Glutamatergic neuron (in vitro differentiated cells): ENCODE results near the gene GLS2. TPM values are rescaled to one million over a fixed set of nuclear protein-coding genes. Genes with fewer than 3 reads are reported as not detected.
"Not testable (repeated sequence)": the region's sequence is repeated elsewhere in the genome, so short reads cannot be mapped to it uniquely, and the experiment has no call there.

Source experiments
- DNase-seq: peaks from one replicate; pipeline ENCODE4 v3.0.0; 2022
- H3K27ac Mint-ChIP-seq: one replicate; pipeline ENCODE4 v1.8.0; 2020; ENCODE audit warnings: mild to moderate bottlenecking, mixed read lengths, inconsistent platforms; ENCODE audit not compliant: unreplicated experiment
- H3K27me3 Mint-ChIP-seq: one replicate; pipeline ENCODE4 v1.8.0; 2020; ENCODE audit warnings: mild to moderate bottlenecking, moderate library complexity, mixed read lengths, inconsistent platforms; ENCODE audit not compliant: unreplicated experiment
- H3K36me3 Mint-ChIP-seq: one replicate; pipeline ENCODE4 v1.8.0; 2020; ENCODE audit warnings: mild to moderate bottlenecking, mixed read lengths, inconsistent platforms; ENCODE audit not compliant: unreplicated experiment
- H3K4me1 Mint-ChIP-seq: one replicate; pipeline ENCODE4 v1.8.0; 2020; ENCODE audit warnings: mild to moderate bottlenecking, low read depth, mixed read lengths, inconsistent platforms; ENCODE audit not compliant: unreplicated experiment
- H3K4me3 Mint-ChIP-seq: one replicate; pipeline ENCODE4 v1.8.0; 2020; ENCODE audit warnings: mild to moderate bottlenecking, mixed read lengths, inconsistent platforms; ENCODE audit not compliant: unreplicated experiment
- H3K9me3 Mint-ChIP-seq: one replicate; pipeline ENCODE4 v1.8.0; 2020; ENCODE audit warnings: mild to moderate bottlenecking, moderate library complexity, mixed read lengths, inconsistent platforms; ENCODE audit not compliant: unreplicated experiment
- total RNA-seq: library from RNA; stranded (reverse); fragmentation: NEBNext Ultra II Directional; extraction: Animal tissue kit (Norgen Biotek cat#: 25700); gene quantifications from one replicate; pipeline ENCODE4 v1.2.1, GENCODE V29; 2021; ENCODE audit not compliant: unreplicated experiment
- TF ChIP-seq, protein P1 (sequence below): fragments of 200-600 bp; sonication (generic); IDR thresholded peaks from one replicate; pipeline ENCODE4 v1.5.0; 2021; ENCODE audit not compliant: partially characterized antibody, unreplicated experiment

The GLS2 gene
- total RNA-seq, 1 donor from 2014 or later, result 0.91 TPM

DNA sequence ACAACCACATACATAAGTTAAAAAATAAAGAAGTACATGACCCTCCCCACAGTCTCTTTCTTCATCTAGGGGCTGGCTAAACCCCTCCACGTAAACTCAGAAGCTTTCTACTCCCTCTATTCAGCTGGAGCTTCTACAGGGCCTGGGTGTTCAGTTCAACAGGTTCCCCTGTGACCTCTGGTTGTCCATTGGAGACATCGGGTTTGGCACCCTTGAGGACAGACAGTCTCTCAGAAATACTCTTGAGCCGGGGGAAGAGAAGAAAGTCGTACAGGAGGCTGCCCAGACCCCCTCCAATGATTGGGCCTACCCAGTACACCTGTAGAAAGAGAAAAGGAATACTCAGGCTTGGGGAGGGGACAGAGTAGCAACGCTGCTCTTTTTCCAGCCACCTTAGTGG, 36.8 kb downstream of the GLS2 start:
- Mint-ChIP-seq H3K36me3 (no peaks in the 10 kb centered on the region), H3K4me1 (peaks cover 14% of the 10 kb centered on the region), H3K27ac (no peak overlapping the region), H3K27me3 (peaks cover 3% of the 10 kb centered on the region), H3K4me3 (no peak overlapping the region), H3K9me3 (peaks cover 3% of the 10 kb centered on the region)
- TF ChIP-seq, protein P1, sequence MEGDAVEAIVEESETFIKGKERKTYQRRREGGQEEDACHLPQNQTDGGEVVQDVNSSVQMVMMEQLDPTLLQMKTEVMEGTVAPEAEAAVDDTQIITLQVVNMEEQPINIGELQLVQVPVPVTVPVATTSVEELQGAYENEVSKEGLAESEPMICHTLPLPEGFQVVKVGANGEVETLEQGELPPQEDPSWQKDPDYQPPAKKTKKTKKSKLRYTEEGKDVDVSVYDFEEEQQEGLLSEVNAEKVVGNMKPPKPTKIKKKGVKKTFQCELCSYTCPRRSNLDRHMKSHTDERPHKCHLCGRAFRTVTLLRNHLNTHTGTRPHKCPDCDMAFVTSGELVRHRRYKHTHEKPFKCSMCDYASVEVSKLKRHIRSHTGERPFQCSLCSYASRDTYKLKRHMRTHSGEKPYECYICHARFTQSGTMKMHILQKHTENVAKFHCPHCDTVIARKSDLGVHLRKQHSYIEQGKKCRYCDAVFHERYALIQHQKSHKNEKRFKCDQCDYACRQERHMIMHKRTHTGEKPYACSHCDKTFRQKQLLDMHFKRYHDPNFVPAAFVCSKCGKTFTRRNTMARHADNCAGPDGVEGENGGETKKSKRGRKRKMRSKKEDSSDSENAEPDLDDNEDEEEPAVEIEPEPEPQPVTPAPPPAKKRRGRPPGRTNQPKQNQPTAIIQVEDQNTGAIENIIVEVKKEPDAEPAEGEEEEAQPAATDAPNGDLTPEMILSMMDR, result no peak
- DNase-seq, result no peak

GRCh38 chr12:56450241-56450640, 37.7 kb downstream of the GLS2 start:
- peaks cover 14% of the 10 kb centered on the region for H3K4me1 Mint-ChIP-seq
- peak overlapping the region; percentile 90 for H3K27ac Mint-ChIP-seq
- H3K36me3 Mint-ChIP-seq, result no peaks in the 10 kb centered on the region
- peak overlapping the region; percentile 93 for H3K4me3 Mint-ChIP-seq
- TF ChIP-seq, protein P1, result no peak
- H3K9me3 Mint-ChIP-seq, result peaks cover 4% of the 10 kb centered on the region
- no peak for DNase-seq
- H3K27me3 Mint-ChIP-seq, result peaks cover 2% of the 10 kb centered on the region

DNA sequence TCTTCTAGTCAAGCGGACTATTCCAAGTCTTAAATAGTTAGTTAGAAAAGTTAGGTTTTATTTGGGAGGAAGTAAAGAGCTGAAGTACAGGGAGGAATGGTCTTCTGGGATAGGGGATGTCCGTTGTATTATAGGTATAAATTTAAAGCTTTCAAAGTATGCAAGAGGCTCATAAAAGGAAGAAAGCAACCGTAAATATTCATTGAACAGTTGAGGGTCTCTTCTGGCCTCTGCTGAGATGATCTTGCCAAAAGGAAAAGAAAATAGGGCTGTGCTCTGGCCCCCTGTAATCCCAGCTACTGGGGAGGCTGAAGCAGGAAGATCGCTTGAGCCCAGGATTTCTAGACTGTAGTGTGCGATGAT, 38.4 kb downstream of the GLS2 start:
- Mint-ChIP-seq H3K27me3 (peaks cover 2% of the 10 kb centered on the region), H3K4me3 (peak overlapping the region; percentile 93), H3K36me3 (peaks cover 3% of the 10 kb centered on the region), H3K4me1 (peaks cover 14% of the 10 kb centered on the region), H3K27ac (peak overlapping the region; percentile 90), H3K9me3 (peaks cover 4% of the 10 kb centered on the region)
- DNase-seq, result no peak
- TF ChIP-seq, protein P1, result no peak

DNA sequence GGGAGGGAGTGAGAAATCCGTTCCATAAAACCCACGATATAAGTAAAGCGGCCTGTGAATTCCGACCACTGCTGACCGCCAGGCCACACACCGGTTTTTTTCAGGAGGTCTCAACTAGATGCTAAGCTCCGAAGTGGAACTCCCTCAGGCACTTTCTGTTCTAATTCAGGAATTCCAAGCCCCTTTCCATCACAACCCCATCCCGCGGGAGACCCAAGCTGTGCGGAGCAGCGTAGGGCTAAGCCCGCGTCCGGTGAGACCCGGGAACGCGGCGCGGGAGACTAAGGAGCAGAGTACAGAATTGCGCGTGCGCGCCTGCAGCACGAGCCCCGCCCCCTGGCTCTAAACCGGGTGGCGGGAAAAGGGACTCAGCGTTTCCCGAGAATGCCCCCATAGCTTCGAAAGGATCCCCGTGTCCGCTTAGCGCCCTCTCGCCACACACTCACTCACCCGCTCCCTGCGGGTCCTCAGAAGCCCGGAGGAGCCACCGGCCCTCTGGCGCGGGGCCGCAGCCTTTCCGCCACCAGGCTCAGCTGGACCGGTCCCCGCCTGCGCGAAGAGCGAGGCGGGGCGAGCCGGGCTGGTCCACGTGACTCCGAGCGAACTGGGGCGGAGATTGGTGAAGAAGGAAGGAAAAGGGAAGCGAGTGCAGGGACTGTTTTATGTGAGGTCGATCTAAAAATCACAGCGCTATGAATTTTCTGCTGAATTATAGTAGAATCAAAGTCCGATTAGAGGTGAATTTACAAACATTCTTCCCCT, 38.9 kb downstream of the GLS2 start, which contains the start of gene TIMELESS:
Gene TIMELESS, minus strand, starts transcription at position 567 of the 762 bp plus-strand sequence. CDS start 15,256 bp downstream, outside the sequence.
- peak; percentile 88 for DNase-seq
- peaks cover 14% of the 10 kb centered on the region for H3K4me1 Mint-ChIP-seq
- peak within 1 kb of the TSS; percentile 93 for H3K4me3 Mint-ChIP-seq
- H3K27ac Mint-ChIP-seq, result peak within 1 kb of the TSS; percentile 90
- TF ChIP-seq, protein P1, result no peak
- peaks cover 4% of the 10 kb centered on the region for H3K9me3 Mint-ChIP-seq
- peaks cover 8% of the 10 kb centered on the region for H3K36me3 Mint-ChIP-seq
- peaks cover 2% of the 10 kb centered on the region for H3K27me3 Mint-ChIP-seq

DNA sequence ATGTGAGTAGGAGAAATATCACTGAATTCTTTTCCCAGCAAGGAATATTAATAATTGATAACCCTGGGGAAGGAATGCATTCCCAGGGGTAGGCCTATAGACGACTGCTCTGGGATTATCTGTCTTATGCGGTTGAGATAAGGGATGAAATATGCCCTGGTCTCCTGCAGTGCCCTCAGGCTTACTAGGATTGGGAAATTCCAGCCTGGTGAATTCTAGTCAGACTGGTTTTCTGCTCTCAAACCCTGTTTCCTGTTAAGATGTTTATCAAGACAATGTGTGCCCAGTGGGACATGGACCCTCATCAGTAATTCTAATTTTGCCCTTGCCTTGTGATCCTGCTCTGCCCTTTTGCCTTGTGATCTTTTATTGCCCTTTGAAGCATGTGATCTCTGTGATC, 44.8 kb downstream of the GLS2 start:
- H3K36me3 Mint-ChIP-seq, H3K9me3 Mint-ChIP-seq, H3K4me3 Mint-ChIP-seq, DNase-seq, H3K27me3 Mint-ChIP-seq, H3K4me1 Mint-ChIP-seq: not testable (repeated sequence)
- H3K27ac Mint-ChIP-seq, result peak overlapping the region; percentile 2
